Measurements from ENCODE around the gene SDK1. TPM values are rescaled to one million over a fixed set of nuclear protein-coding genes. Genes with fewer than 3 reads are reported as not detected.

SDK1 gene
- total and polyA plus RNA-seq, 2 of the 8 experiments (the other 6 are each of a cell fraction or from before 2014, with no cell fraction given), result 3.3 to 7.2 TPM

DNA sequence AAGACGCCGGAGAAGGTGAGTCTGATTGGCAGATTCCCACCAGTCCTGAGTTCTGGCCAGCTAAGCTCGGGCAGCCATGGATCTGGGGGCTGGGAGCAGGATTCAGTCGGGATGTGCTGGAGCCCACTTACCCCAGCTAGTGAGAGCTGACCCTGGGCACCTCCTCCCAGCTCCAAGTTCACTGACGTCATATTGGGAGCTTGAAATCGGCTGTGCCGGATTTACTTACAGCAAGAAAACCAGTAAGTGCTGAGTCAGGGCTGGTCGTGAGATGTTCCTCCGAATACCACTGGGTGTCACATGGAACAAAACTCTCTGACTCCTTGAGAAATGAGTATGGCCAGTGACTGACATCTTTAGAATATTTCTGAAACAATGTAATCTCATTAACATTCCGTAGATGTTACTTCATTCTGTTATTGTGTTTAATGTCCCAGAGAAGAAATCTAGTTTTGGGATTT lies 621.2 kb downstream of the SDK1 start:
- Histone ChIP-seq H3K4ac (replicated peaks; ENCODE audit: insufficient read length, low read depth, low read length) (no peak overlapping the region), H3K9ac (replicated peaks in 1 of 4; ENCODE audit: extremely low read depth in 1 of 4, low read depth in 3 of 4, low read length in 3 of 4) (no peak overlapping the region), H3K4me1 (replicated peaks in 1 of 4; ENCODE audit: control insufficient read depth in 3 of 4, insufficient read depth in 4 of 4, low read length in 3 of 4) (peaks cover 0 to 6% (median 0%) of the 10 kb centered on the region in 4 experiments; a peak in 3 of 7 replicates), H3K14ac (ENCODE audit: insufficient read length) (no peak overlapping the region), H3K4me2 (ENCODE audit: insufficient read depth in 1 of 2, low read depth in 2 of 2, low read length in 2 of 2) (no peak overlapping the region), H2BK12ac (ENCODE audit: low read depth, low read length) (no peak overlapping the region), H2AFZ (ENCODE audit: low read length) (peak overlapping the region; percentile 37; the same call in 1 of the 2 replicates), H3K36me3 (ENCODE audit: control insufficient read depth in 2 of 4, insufficient read depth in 4 of 4, low read length in 3 of 4) (no peaks in the 10 kb centered on the region), H4K5ac (ENCODE audit: insufficient read length, low read depth, low read length) (no peak overlapping the region), H3K27ac (ENCODE audit: low read depth, low read length) (no peak overlapping the region; the same call in 1 of the 2 replicates), H4K8ac (ENCODE audit: extremely low read depth, insufficient read depth, low read length) (0 out of 2 replicates have a peak overlapping the region, but pooled peaks have one; percentile 28), H3K79me1 (ENCODE audit: low read depth, low read length) (no peaks in the 10 kb centered on the region), H4K91ac (replicated peaks; ENCODE audit: insufficient read length, low read length) (no peak overlapping the region), H2AK5ac (ENCODE audit: low read depth, low read length) (no peak overlapping the region), H3K18ac (ENCODE audit: extremely low read depth, low read length) (peak overlapping the region; percentile 35; the same call in 1 of the 2 replicates), H4K20me1 (replicated peaks in 1 of 2; ENCODE audit: control insufficient read depth in 1 of 2, insufficient read depth in 2 of 2, low read length in 2 of 2) (no peaks in the 10 kb centered on the region), H3K23me2 (ENCODE audit: low read depth, low read length) (no peaks in the 10 kb centered on the region; the same call in 1 of the 2 replicates), H3K27me3 (replicated peaks in 1 of 4; ENCODE audit: control insufficient read depth in 3 of 4, extremely low read depth in 1 of 4, insufficient read depth in 3 of 4, low read length in 3 of 4) (no peaks in the 10 kb centered on the region), H2BK20ac (ENCODE audit: low read length) (no peak overlapping the region; the same call in 1 of the 2 replicates), H2BK5ac (ENCODE audit: low read depth, low read length) (no peak overlapping the region), H3K79me2 (ENCODE audit: control insufficient read depth in 1 of 2, insufficient read depth in 2 of 2, low read length in 2 of 2) (no peaks in the 10 kb centered on the region), H3K23ac (ENCODE audit: insufficient read length) (no peak overlapping the region), H2BK15ac (ENCODE audit: low read length) (no peak overlapping the region), H3K9me3 (ENCODE audit: insufficient read depth in 2 of 2, low read depth in 1 of 2, low read length in 1 of 2) (0 out of 4 replicates have a peak, but pooled peaks cover 0 to 4% of the 10 kb centered on the region in 2 experiments), H3K4me3 (ENCODE audit: extremely low read depth in 1 of 4, insufficient read depth in 2 of 4, low read depth in 3 of 4, low read length in 4 of 4) (no peak overlapping the region), H2BK120ac (replicated peaks; ENCODE audit: low read depth, low read length) (no peak overlapping the region), H3K56ac (replicated peaks; ENCODE audit: insufficient read length, low read depth, low read length) (no peak overlapping the region)
- DNase-seq (ENCODE audit: low read depth in 1 of 2, low spot score in 2 of 2), result peak; percentile 34 to 49
- CTCF ChIA-PET (ENCODE audit: partially characterized antibody), result interaction anchor here (0.7 to 1.6 kb wide), 9 partner anchors 20 to 239 kb away, joined by 3 to 6 read pairs (median 3); no protein-coding TSS in a partner anchor
- 63% methylated on average over 10 of the region's 10 CpGs; no CpG with 5 or more reads in 1 of the 2 experiments for WGBS, 2 experiments (ENCODE audit: extremely low coverage in 1 of 2, insufficient coverage in 1 of 2, insufficient read length in 1 of 2, insufficient replicate concordance in 2 of 2, low coverage in 1 of 2, low lambda C conversion rate in 2 of 2, missing lambda C conversion rate in 1 of 2)
- FAIRE-seq, result peak; percentile 69
- POLR2A ChIA-PET (ENCODE audit: partially characterized antibody), result interaction anchor here (1.1 to 1.2 kb wide), 2 partner anchors 12 to 118 kb away, joined by 3 read pairs; no protein-coding TSS in a partner anchor
- TF ChIP-seq ZNF274 (IDR thresholded peaks at IDR 0.05; ENCODE audit: borderline replicate concordance, extremely low read depth, low read length) (no peak), BACH1 (IDR thresholded peaks at IDR 0.05; ENCODE audit: low read length) (peak; percentile 99), CBX8 (IDR thresholded peaks at IDR 0.05; ENCODE audit: borderline replicate concordance, low read depth, low read length) (no peak), E2F6 (IDR thresholded peaks at IDR 0.05) (no peak), SIX5 (IDR thresholded peaks at IDR 0.05; ENCODE audit: low read depth, low read length) (no peak), JUN (IDR thresholded peaks at IDR 0.05; ENCODE audit: low read depth, low read length) (no peak), GABPA (IDR thresholded peaks at IDR 0.05; ENCODE audit: borderline replicate concordance, insufficient read depth, low read length) (no peak), MAFK (IDR thresholded peaks at IDR 0.05; ENCODE audit: low read depth, low read length) (peak; percentile 98), RFX5 (IDR thresholded peaks at IDR 0.05; ENCODE audit: borderline replicate concordance, low read depth, low read length) (no peak)
- TF ChIP-seq, protein P1, sequence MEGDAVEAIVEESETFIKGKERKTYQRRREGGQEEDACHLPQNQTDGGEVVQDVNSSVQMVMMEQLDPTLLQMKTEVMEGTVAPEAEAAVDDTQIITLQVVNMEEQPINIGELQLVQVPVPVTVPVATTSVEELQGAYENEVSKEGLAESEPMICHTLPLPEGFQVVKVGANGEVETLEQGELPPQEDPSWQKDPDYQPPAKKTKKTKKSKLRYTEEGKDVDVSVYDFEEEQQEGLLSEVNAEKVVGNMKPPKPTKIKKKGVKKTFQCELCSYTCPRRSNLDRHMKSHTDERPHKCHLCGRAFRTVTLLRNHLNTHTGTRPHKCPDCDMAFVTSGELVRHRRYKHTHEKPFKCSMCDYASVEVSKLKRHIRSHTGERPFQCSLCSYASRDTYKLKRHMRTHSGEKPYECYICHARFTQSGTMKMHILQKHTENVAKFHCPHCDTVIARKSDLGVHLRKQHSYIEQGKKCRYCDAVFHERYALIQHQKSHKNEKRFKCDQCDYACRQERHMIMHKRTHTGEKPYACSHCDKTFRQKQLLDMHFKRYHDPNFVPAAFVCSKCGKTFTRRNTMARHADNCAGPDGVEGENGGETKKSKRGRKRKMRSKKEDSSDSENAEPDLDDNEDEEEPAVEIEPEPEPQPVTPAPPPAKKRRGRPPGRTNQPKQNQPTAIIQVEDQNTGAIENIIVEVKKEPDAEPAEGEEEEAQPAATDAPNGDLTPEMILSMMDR (IDR thresholded peaks at IDR 0.05; ENCODE audit: control extremely low read depth in 1 of 3, insufficient read depth in 1 of 3, low read depth in 1 of 3, low read length in 3 of 3), result peak in 2 of 3 experiments; percentile 18 to 47; a peak in 2 of 4 replicates
